Keratinocyte (primary cell): ENCODE results near the gene ELAPOR1.

Experiments
- CTCF ChIP-seq, 3 experiments: IDR thresholded peaks in 1 of 3; conservative IDR thresholded peaks in 1 of 3; optimal IDR thresholded peaks in 1 of 3; 2 replicates in 2 of 3; 3 replicates in 1 of 3; pipeline versions ENCODE3 to v1.5.1; 2011; ENCODE audit warnings: low read length in 3 of 3, mild to moderate bottlenecking in 3 of 3, moderate library complexity in 2 of 3, control low read depth in 1 of 3, inconsistent platforms in 1 of 3; ENCODE audit not compliant: insufficient read depth in 2 of 3; ENCODE audit errors: extremely low read depth in 1 of 3
- EZH2 ChIP-seq: IDR thresholded peaks from one replicate; pipeline ENCODE4 v1.6.1; 2012; ENCODE audit warnings: inconsistent platforms, mild to moderate bottlenecking, low read length, moderate library complexity

GRCh38 chr1:109091078-109091838, 22.7 kb upstream of the ELAPOR1 start:
- TF ChIP-seq CTCF (optimal IDR thresholded peaks at IDR 0.05 in 1 of 3, IDR thresholded peaks at IDR 0.05 in 1 of 3, conservative IDR thresholded peaks at IDR 0.05 in 1 of 3; ENCODE audit: extremely low read depth in 1 of 3, insufficient read depth in 2 of 3, low read length in 3 of 3) (no peak), EZH2 (no peak)
